Endodermal cell (in vitro differentiated cells): Measurements from ENCODE around the gene LRRC32. TPM values are rescaled to one million over a fixed set of nuclear protein-coding genes. Genes with fewer than 3 reads are reported as not detected.
"Not testable (repeated sequence)": the region's sequence is repeated elsewhere in the genome, so short reads cannot be mapped to it uniquely, and the experiment has no call there.

ENCODE experiments used
- DNase-seq: peaks from one replicate; pipeline ENCODE4 v3.0.0-alpha.2; 2017
- H3K27ac ChIP-seq: 2 replicates; pipeline ENCODE4 v1.5.1; 2013; ENCODE audit warnings: mild to moderate bottlenecking, low read depth, low read length, moderate library complexity
- H3K27me3 ChIP-seq: 2 replicates; pipeline ENCODE4 v1.6.1; 2013; ENCODE audit warnings: mild to moderate bottlenecking, low read length, moderate library complexity; ENCODE audit not compliant: insufficient read depth, control insufficient read depth, poor library complexity, severe bottlenecking
- H3K36me3 ChIP-seq: 2 replicates; pipeline ENCODE4 v1.7.0; 2013; ENCODE audit warnings: mild to moderate bottlenecking, low read length, moderate library complexity; ENCODE audit not compliant: control insufficient read depth, insufficient read depth
- H3K4me1 ChIP-seq: one replicate; pipeline ENCODE4 v1.7.0; 2013; ENCODE audit warnings: low read length; ENCODE audit not compliant: control insufficient read depth, insufficient read depth
- H3K4me3 ChIP-seq: 2 replicates; pipeline ENCODE4 v1.5.1; 2013; ENCODE audit warnings: mild to moderate bottlenecking, low read length, moderate library complexity
- H3K9ac ChIP-seq: 2 replicates; pipeline ENCODE4 v1.6.1; 2013; ENCODE audit warnings: mild to moderate bottlenecking, low read length, moderate library complexity; ENCODE audit not compliant: poor library complexity, severe bottlenecking; ENCODE audit errors: extremely low read depth
- H3K9me3 ChIP-seq: 2 replicates; pipeline ENCODE4 v1.6.1; 2013; ENCODE audit warnings: mild to moderate bottlenecking, low read length, moderate library complexity; ENCODE audit not compliant: control insufficient read depth
- H3K27ac Mint-ChIP-seq: 2 replicates; pipeline ENCODE4 v1.8.0; 2020; ENCODE audit warnings: mixed read lengths
- H3K27me3 Mint-ChIP-seq: 2 replicates; pipeline ENCODE4 v1.8.0; 2021; ENCODE audit warnings: mild to moderate bottlenecking, mixed read lengths; ENCODE audit not compliant: insufficient read depth
- H3K36me3 Mint-ChIP-seq: 2 replicates; pipeline ENCODE4 v1.8.0; 2020; ENCODE audit warnings: low read depth, mixed read lengths
- H3K4me1 Mint-ChIP-seq: 2 replicates; pipeline ENCODE4 v1.8.0; 2020; ENCODE audit warnings: mixed read lengths
- H3K4me3 Mint-ChIP-seq: 2 replicates; pipeline ENCODE4 v1.8.0; 2020; ENCODE audit warnings: mild to moderate bottlenecking, moderate library complexity, mixed read lengths
- H3K9me3 Mint-ChIP-seq: 2 replicates; pipeline ENCODE4 v1.8.0; 2020; ENCODE audit warnings: mild to moderate bottlenecking, mixed read lengths
- WGBS, 2 experiments: methylation state at CpG; one replicate each; pipeline versions ENCODE4 v1.1.5 to v1.1.7; 2013; ENCODE audit warnings: missing lambda C conversion rate in 2 of 2, mixed read lengths in 1 of 2; ENCODE audit not compliant: insufficient coverage in 1 of 2, insufficient read length in 1 of 2; 5-methylcytosine and 5-hydroxymethylcytosine counted together
- total RNA-seq, 2 donors: library from RNA; stranded (reverse); fragmentation: NEBNext Ultra II Directional in 1 of 2; extraction: Animal tissue kit (Norgen Biotek cat#: 25700) in 1 of 2; gene quantifications; 2 replicates in 1 of 2; 3 replicates in 1 of 2; pipeline ENCODE4 v1.2.1, GENCODE V29; 2021
- TF ChIP-seq, protein P1 (sequence below): fragments of 200-600 bp; sonication (generic); conservative IDR thresholded peaks from 2 replicates; pipeline ENCODE4 v1.5.0; 2021; ENCODE audit warnings: antibody characterized with exemption, mild to moderate bottlenecking

Gene LRRC32
- total RNA-seq, 2 donors from 2014 or later = 1.3 to 1.6 TPM

DNA sequence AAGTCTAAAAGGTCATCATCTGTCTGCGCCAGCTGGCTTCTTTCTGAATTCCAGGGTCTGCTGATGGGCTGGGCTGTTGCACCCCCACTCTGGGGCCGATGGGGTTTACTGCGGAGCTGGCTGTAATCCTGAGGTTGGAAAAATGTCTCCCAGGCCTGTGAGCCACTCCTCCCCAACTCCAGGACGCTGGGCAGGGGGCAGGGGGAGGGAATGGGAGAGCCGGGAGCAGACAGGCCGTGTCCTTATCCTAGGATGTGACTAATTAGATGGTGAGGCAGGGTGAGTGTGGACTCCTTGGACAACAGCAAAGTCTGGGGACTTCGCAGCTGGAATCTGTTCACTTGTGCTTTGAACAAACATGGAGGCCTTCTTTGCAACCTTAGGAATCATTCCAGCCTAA is 48.7 kb downstream of the LRRC32 start:
- Mint-ChIP-seq H3K36me3 (no peaks in the 10 kb centered on the region), H3K9me3 (peaks cover 24% of the 10 kb centered on the region), H3K4me3 (no peak overlapping the region), H3K4me1 (peaks cover 27% of the 10 kb centered on the region), H3K27ac (no peak overlapping the region), H3K27me3 (no peaks in the 10 kb centered on the region)
- WGBS, 2 experiments = 81 to 91% methylated on average over 5 to 7 of the region's 7 CpGs
- TF ChIP-seq, protein P1, sequence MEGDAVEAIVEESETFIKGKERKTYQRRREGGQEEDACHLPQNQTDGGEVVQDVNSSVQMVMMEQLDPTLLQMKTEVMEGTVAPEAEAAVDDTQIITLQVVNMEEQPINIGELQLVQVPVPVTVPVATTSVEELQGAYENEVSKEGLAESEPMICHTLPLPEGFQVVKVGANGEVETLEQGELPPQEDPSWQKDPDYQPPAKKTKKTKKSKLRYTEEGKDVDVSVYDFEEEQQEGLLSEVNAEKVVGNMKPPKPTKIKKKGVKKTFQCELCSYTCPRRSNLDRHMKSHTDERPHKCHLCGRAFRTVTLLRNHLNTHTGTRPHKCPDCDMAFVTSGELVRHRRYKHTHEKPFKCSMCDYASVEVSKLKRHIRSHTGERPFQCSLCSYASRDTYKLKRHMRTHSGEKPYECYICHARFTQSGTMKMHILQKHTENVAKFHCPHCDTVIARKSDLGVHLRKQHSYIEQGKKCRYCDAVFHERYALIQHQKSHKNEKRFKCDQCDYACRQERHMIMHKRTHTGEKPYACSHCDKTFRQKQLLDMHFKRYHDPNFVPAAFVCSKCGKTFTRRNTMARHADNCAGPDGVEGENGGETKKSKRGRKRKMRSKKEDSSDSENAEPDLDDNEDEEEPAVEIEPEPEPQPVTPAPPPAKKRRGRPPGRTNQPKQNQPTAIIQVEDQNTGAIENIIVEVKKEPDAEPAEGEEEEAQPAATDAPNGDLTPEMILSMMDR = no peak
- Histone ChIP-seq H3K4me3 (no peak overlapping the region), H3K27me3 (no peaks in the 10 kb centered on the region), H3K36me3 (no peaks in the 10 kb centered on the region), H3K27ac (no peak overlapping the region), H3K9me3 (peaks cover 18% of the 10 kb centered on the region), H3K4me1 (peaks cover 12% of the 10 kb centered on the region), H3K9ac (no peak overlapping the region)
- DNase-seq = peak; percentile 17

DNA sequence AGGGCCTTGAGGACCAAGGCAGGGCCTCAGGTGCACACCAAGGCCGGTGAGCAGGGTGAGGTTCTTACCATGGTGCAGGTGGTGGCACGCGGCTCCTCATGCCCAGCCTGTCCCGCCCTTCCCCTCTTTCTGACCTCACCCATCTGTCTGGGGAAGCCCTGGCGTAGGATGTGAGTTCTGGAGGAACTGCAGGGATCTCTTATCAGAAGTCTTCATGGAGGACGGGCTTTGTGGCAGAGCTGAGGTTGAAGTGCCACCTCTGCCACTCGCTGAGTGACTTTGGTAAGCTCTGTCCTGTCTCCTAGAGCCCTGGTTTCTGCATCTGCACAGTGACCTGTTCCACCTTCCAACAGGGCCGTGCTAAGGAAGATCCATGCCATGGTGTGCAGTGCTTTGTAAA is 49.1 kb downstream of the LRRC32 start:
- H3K4me1 ChIP-seq = peaks cover 12% of the 10 kb centered on the region
- no peaks in the 10 kb centered on the region for H3K36me3 ChIP-seq
- Mint-ChIP-seq H3K4me1 (peaks cover 27% of the 10 kb centered on the region), H3K27me3 (no peaks in the 10 kb centered on the region), H3K27ac (no peak overlapping the region), H3K4me3 (no peak overlapping the region), H3K9me3 (peaks cover 24% of the 10 kb centered on the region), H3K36me3 (no peaks in the 10 kb centered on the region)
- 99 to 100% methylated on average over 2 to 8 of the region's 8 CpGs for WGBS, 2 experiments
- no peak overlapping the region for H3K27ac ChIP-seq
- no peaks in the 10 kb centered on the region for H3K27me3 ChIP-seq
- H3K4me3 ChIP-seq = no peak overlapping the region
- DNase-seq = peak; percentile 26
- no peak overlapping the region for H3K9ac ChIP-seq
- TF ChIP-seq, protein P1 = no peak
- peaks cover 18% of the 10 kb centered on the region for H3K9me3 ChIP-seq

DNA sequence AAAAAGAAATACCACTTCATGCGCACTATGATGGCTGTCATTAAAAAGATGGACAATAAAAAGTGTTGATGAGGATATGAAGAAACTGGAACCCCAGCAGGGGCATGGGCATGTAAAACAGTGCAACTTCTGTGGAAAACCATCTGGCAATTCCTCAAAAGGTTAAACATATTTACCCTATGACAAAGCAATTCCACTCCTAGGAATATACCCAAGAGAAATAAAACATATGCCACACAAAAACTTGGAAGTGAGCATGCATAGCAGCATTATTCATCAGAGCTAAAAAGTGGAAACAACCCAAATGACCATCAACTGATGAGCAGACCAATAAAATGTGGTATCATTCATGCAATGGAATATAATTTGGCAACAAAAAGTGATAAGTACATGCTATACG is 50.1 kb downstream of the LRRC32 start:
- H3K27ac Mint-ChIP-seq = no peak overlapping the region
- Histone ChIP-seq H3K9me3 (peaks cover 10% of the 10 kb centered on the region), H3K9ac (no peak overlapping the region), H3K4me3 (no peak overlapping the region), H3K27me3 (no peaks in the 10 kb centered on the region), H3K27ac (no peak overlapping the region), H3K36me3 (no peaks in the 10 kb centered on the region), H3K4me1 (peaks cover 12% of the 10 kb centered on the region)
- H3K36me3 Mint-ChIP-seq = no peaks in the 10 kb centered on the region
- peaks cover 27% of the 10 kb centered on the region for H3K4me1 Mint-ChIP-seq
- H3K27me3 Mint-ChIP-seq = no peaks in the 10 kb centered on the region
- H3K9me3 Mint-ChIP-seq = peaks cover 18% of the 10 kb centered on the region
- no peak for DNase-seq
- WGBS, 2 experiments = 100% methylated on average over 1 to 2 of the region's 2 CpGs
- TF ChIP-seq, protein P1 = no peak
- H3K4me3 Mint-ChIP-seq = no peak overlapping the region

DNA sequence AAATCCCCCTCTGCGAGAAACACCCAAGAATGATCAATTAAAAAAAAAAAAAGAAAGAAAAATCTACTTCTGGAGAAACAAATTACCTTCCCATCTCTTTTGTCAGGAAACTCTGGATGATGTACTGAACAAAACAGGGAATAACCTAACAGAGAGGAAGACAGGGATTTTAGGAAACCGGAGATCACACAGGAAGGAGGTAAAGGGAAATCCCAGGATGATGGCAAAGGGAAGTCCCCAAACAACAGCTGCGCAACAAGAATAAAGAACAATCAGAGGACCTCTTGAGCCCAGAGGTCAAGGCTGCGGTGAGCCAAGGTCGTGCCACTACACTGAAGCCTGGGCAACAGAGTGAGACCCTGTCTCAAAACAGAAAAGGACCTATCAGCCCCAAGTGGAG is 50.7 kb downstream of the LRRC32 start:
- DNase-seq, H3K27ac ChIP-seq, H3K36me3 Mint-ChIP-seq, H3K36me3 ChIP-seq, H3K9me3 ChIP-seq, H3K27ac Mint-ChIP-seq, H3K9ac ChIP-seq, H3K4me3 Mint-ChIP-seq, H3K27me3 ChIP-seq, H3K27me3 Mint-ChIP-seq, H3K4me3 ChIP-seq: not testable (repeated sequence)
- H3K4me1 Mint-ChIP-seq = peaks cover 21% of the 10 kb centered on the region
- H3K9me3 Mint-ChIP-seq = peaks cover 15% of the 10 kb centered on the region
- no CpG with 5 or more reads among the region's 5 CpGs for WGBS, 2 experiments
- peaks cover 12% of the 10 kb centered on the region for H3K4me1 ChIP-seq
